ENCODE measurements around the gene ATP5PO.
"Not testable (repeated sequence)": the region's sequence is repeated elsewhere in the genome, so short reads cannot be mapped to it uniquely, and the experiment has no call there.

Gene ATP5PO

GRCh38 chr21:33897739-33898138 lies 17.9 kb downstream of the ATP5PO start:
- DNase-seq = no peak

- DNase-seq = no peak
These were observed 18.5 kb downstream of the ATP5PO start for GRCh38 chr21:33897098-33897497.

- no peak for DNase-seq
These were observed 18.9 kb downstream of the ATP5PO start for GRCh38 chr21:33896691-33897090.

- DNase-seq = no peak
These were observed 20.2 kb downstream of the ATP5PO start for GRCh38 chr21:33895356-33895755.

GRCh38 chr21:33894736-33895288 lies 20.8 kb downstream of the ATP5PO start:
- peak; percentile 38 for DNase-seq

GRCh38 chr21:33893917-33894316 lies 21.7 kb downstream of the ATP5PO start:
- no peak for DNase-seq

GRCh38 chr21:33892853-33893252 lies 22.8 kb downstream of the ATP5PO start:
- DNase-seq = no peak

- no peak for DNase-seq
These were observed 25.4 kb downstream of the ATP5PO start for GRCh38 chr21:33890187-33890586.

GRCh38 chr21:33886321-33886720 lies 29.3 kb downstream of the ATP5PO start:
- no peak for DNase-seq

- DNase-seq = no peak
These were observed 30.5 kb downstream of the ATP5PO start for GRCh38 chr21:33885172-33885514.

- no peak for DNase-seq
These were observed 31.0 kb downstream of the ATP5PO start for GRCh38 chr21:33884376-33885171.

- no peak for DNase-seq
These were observed 32.5 kb downstream of the ATP5PO start for GRCh38 chr21:33883118-33883517.

GRCh38 chr21:33881689-33882440 lies 33.7 kb downstream of the ATP5PO start:
- no peak for DNase-seq

- DNase-seq = no peak
These were observed 35.0 kb downstream of the ATP5PO start for GRCh38 chr21:33880626-33881025.

GRCh38 chr21:33878824-33879223 lies 36.8 kb downstream of the ATP5PO start:
- DNase-seq = no peak

- no peak for DNase-seq
These were observed 40.4 kb downstream of the ATP5PO start for GRCh38 chr21:33875026-33875695.

- no peak for DNase-seq
These were observed 41.4 kb downstream of the ATP5PO start for GRCh38 chr21:33874161-33874560.

GRCh38 chr21:33872881-33873515 lies 42.6 kb downstream of the ATP5PO start:
- DNase-seq = no peak

GRCh38 chr21:33871171-33871570 lies 44.4 kb downstream of the ATP5PO start:
- DNase-seq = no peak

- DNase-seq = no peak
These were observed 44.8 kb downstream of the ATP5PO start for GRCh38 chr21:33870768-33871167.

- DNase-seq = no peak
These were observed 45.7 kb downstream of the ATP5PO start for GRCh38 chr21:33869873-33870272.

GRCh38 chr21:33867868-33868267 lies 47.7 kb downstream of the ATP5PO start:
- DNase-seq = not testable (repeated sequence)

GRCh38 chr21:33866826-33867225 lies 48.8 kb downstream of the ATP5PO start:
- no peak for DNase-seq

Measured in activated CD4-positive, CD25-positive, alpha-beta regulatory T cell treated with anti-CD3 and anti-CD28 coated beads, Interleukin-2, amount 50 U/mL, for 72 hours (primary cell).